Thyroid gland (tissue), 4 donors: ENCODE measurements around the gene LAMA3. TPM values are rescaled to one million over a fixed set of nuclear protein-coding genes. Genes with fewer than 3 reads are reported as not detected.

Source experiments
- DNase-seq, 2 donors: peaks; one replicate each; pipeline ENCODE4 v3.0.0-alpha.2; 2019
- H3K27ac ChIP-seq, 3 donors: fragments of 200-600 bp; sonication (generic); 1 replicate in 2 of 3; 2 replicates in 1 of 3; pipeline ENCODE4 v1.5.1; 2016 to 2019; ENCODE audit warnings: mild to moderate bottlenecking in 1 of 3, moderate library complexity in 1 of 3
- H3K27me3 ChIP-seq: fragments of 200-600 bp; sonication (generic); one replicate; pipeline ENCODE4 v1.5.1; 2019
- H3K36me3 ChIP-seq, 2 donors: fragments of 200-600 bp; sonication (generic); one replicate each; pipeline ENCODE4 v1.5.1; 2016 to 2019
- H3K4me1 ChIP-seq, 2 donors: fragments of 200-600 bp; sonication (generic); one replicate each; pipeline ENCODE4 v1.5.1; 2017 to 2019
- H3K4me3 ChIP-seq, 3 donors: fragments of 200-600 bp; sonication (generic); replicated peaks in 1 of 3; 1 replicate in 2 of 3; 2 replicates in 1 of 3; pipeline ENCODE4 v1.5.1; 2016; ENCODE audit warnings: mild to moderate bottlenecking in 1 of 3
- H3K9me3 ChIP-seq: fragments of 200-600 bp; sonication (generic); one replicate; pipeline ENCODE4 v1.5.1; 2017
- CTCF ChIP-seq, 6 experiments: fragments of 200-600 bp in 3 of 6; fragments of 450-650 bp in 3 of 6; sonication (generic) in 3 of 6; IDR thresholded peaks; one replicate each; pipeline ENCODE4 v1.5.1; 2016 to 2019; ENCODE audit warnings: antibody characterized with exemption in 6 of 6, mild to moderate bottlenecking in 2 of 6, inconsistent platforms in 1 of 6, moderate library complexity in 1 of 6
- POLR2A ChIP-seq, 2 donors: fragments of 450-650 bp; IDR thresholded peaks; one replicate each; pipeline ENCODE4 v1.6.1; 2017; ENCODE audit warnings: antibody characterized with exemption in 2 of 2, mild to moderate bottlenecking in 2 of 2, moderate library complexity in 1 of 2
- WGBS, 2 donors: methylation state at CpG; one replicate each; pipeline ENCODE4 v1.1.5; 2017; 5-methylcytosine and 5-hydroxymethylcytosine counted together
- intact Hi-C: fragments of 100-400 bp; cut with DNase I; formaldehyde crosslinking; loops from one replicate; pipeline ENCODE4 v1.15.1; 2023
- total RNA-seq, 4 donors: library from RNA; depleted of rRNA; stranded (reverse); fragments of >200 nt; gene quantifications; one replicate each; pipeline ENCODE4 v1.2.3, GENCODE V29; 2016

LAMA3 gene
- total RNA-seq, 4 donors from 2014 or later, result 7.5 to 12.1 (median 8.9) TPM

GRCh38 chr18:23837591-23837990, 148.3 kb downstream of the LAMA3 start:
- Histone ChIP-seq H3K27ac (peak overlapping the region in 1 of 3 donors; percentile 31), H3K4me3 (no peak overlapping the region), H3K9me3 (no peaks in the 10 kb centered on the region), H3K27me3 (no peaks in the 10 kb centered on the region), H3K36me3 (no peaks in the 10 kb centered on the region), H3K4me1 (peaks cover 0 to 6% of the 10 kb centered on the region in 2 donors)
- 73 to 90% methylated on average over 1 of the region's 1 CpG for WGBS, 2 donors
- intact Hi-C loops, result no loop called here
- no peak for DNase-seq
- no peak for TF ChIP-seq CTCF (IDR thresholded peaks at IDR 0.05)
- TF ChIP-seq POLR2A (IDR thresholded peaks at IDR 0.05), result no peak

GRCh38 chr18:23838233-23838632, 149.0 kb downstream of the LAMA3 start:
- Histone ChIP-seq H3K27me3 (no peaks in the 10 kb centered on the region), H3K4me3 (no peak overlapping the region), H3K9me3 (no peaks in the 10 kb centered on the region), H3K27ac (peak overlapping the region in 2 of 3 donors; percentile 31 to 48), H3K36me3 (no peaks in the 10 kb centered on the region), H3K4me1 (peaks cover 0 to 6% of the 10 kb centered on the region in 2 donors)
- WGBS, 2 donors, result 60 to 63% methylated on average over 2 of the region's 2 CpGs
- DNase-seq, result no peak
- intact Hi-C loops, result no loop called here
- TF ChIP-seq POLR2A (IDR thresholded peaks at IDR 0.05), result no peak
- TF ChIP-seq CTCF (IDR thresholded peaks at IDR 0.05), result no peak

GRCh38 chr18:23838801-23839366, 149.6 kb downstream of the LAMA3 start:
- H3K27me3 ChIP-seq, result no peaks in the 10 kb centered on the region
- 72 to 80% methylated on average over 7 of the region's 7 CpGs for WGBS, 2 donors
- H3K9me3 ChIP-seq, result no peaks in the 10 kb centered on the region
- peaks cover 0 to 6% of the 10 kb centered on the region in 2 donors for H3K4me1 ChIP-seq
- H3K36me3 ChIP-seq, result no peaks in the 10 kb centered on the region
- H3K4me3 ChIP-seq, result no peak overlapping the region
- intact Hi-C loops, result no loop called here
- no peak for TF ChIP-seq CTCF (IDR thresholded peaks at IDR 0.05)
- TF ChIP-seq POLR2A (IDR thresholded peaks at IDR 0.05), result no peak
- no peak for DNase-seq
- H3K27ac ChIP-seq, result peak overlapping the region in 1 of 3 donors; percentile 24

GRCh38 chr18:23842305-23842704, 153.1 kb downstream of the LAMA3 start:
- Histone ChIP-seq H3K4me1 (peaks cover 0 to 6% of the 10 kb centered on the region in 2 donors), H3K36me3 (no peaks in the 10 kb centered on the region), H3K4me3 (no peak overlapping the region), H3K27me3 (no peaks in the 10 kb centered on the region), H3K27ac (no peak overlapping the region), H3K9me3 (no peaks in the 10 kb centered on the region)
- TF ChIP-seq POLR2A (IDR thresholded peaks at IDR 0.05), result no peak
- no peak for TF ChIP-seq CTCF (IDR thresholded peaks at IDR 0.05)
- DNase-seq, result no peak
- intact Hi-C loops, result no loop called here
- WGBS, 2 donors, result 92 to 97% methylated on average over 14 of the region's 14 CpGs

- H3K36me3 ChIP-seq, result no peaks in the 10 kb centered on the region
- 56 to 62% methylated on average over 9 of the region's 9 CpGs for WGBS, 2 donors
- TF ChIP-seq CTCF (IDR thresholded peaks at IDR 0.05), result no peak
- TF ChIP-seq POLR2A (IDR thresholded peaks at IDR 0.05), result no peak
- H3K27me3 ChIP-seq, result no peaks in the 10 kb centered on the region
- intact Hi-C loops, result no loop called here
- no peak overlapping the region for H3K27ac ChIP-seq
- H3K4me1 ChIP-seq, result no peaks in the 10 kb centered on the region
- peak in 1 of 2 donors; percentile 17 for DNase-seq
- H3K9me3 ChIP-seq, result no peaks in the 10 kb centered on the region
- H3K4me3 ChIP-seq, result no peak overlapping the region
These were observed 155.9 kb downstream of the LAMA3 start for GRCh38 chr18:23844991-23845680.
